NCI-H2029 treated with DMSO at 0.1 percent for 48 hours (cell line): ENCODE measurements around the gene CAMTA1.

ENCODE experiments used
- DNase-seq: peaks from one replicate; lab custom pipeline; 2025; lab: John Stamatoyannopoulos, UW

The CAMTA1 gene

DNA sequence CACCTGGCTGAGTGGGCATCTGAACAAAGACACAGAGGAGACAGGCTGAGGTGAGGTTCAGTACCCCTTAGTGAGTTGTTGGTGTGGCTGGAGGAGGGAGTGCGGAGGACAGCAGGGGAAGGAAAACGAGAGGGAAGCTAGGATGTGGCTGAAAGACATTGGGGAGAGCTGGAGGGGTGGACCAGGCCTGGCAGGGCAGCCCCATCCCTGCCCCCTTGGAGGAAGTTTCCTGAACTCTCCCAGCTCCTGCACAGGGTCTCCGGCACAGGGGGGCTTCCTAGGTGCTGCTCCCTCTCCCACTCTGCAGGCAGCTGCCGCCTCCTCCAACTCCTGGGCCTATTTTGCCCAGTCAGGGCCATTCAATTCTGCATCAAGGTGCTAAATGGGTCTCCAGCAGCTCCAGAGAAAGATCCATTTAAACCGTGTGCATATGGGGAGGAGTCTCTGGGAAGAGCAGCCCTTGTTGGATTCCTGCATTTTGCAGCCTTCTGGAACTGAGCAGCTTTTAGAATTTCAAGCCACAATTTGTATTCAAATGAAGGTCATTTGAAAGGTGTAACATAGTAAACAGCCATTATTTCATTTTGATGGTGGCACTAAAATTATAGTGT, 193.9 kb downstream of the CAMTA1 start:
- DNase-seq = no peak

DNA sequence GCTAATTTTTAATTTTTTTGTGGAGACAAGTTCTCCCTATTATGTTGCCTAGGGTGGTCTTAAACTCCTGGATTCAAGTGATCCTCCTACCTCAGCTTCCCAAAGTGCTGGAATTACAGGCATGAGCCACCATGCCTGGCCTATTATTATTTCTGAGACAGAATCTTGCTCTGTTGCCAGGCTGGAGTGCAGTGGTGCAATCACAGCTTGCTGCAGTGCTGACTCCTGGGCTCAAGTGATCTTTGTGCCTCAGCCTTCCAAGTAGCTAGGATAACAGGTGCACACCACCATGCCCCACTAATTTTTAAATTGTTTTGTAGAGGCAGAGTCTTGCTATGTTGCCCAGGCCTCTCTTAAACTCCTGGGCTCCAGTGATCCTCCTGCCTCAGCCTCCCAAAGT, 196.3 kb downstream of the CAMTA1 start:
- no peak for DNase-seq

DNA sequence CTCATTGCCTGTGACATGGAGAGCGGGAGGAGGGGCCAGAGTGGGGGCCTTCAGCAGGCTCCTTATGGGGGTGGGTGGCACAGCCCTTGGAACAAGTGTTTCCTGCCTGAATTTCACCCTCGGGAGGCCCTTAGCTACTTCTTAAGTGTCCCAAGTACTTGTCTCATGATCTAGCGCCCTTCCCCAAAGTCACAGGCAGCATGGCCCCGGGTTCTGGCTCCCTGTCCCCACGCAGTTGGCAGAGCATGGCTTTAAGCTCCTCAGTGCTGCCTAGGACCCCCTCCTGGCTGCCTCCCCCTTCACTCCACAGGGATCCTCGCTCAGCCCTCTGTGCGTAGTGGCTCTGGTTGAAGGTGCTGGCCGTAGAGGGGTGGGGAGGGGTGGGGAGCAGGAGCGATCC, 197.2 kb downstream of the CAMTA1 start:
- no peak for DNase-seq

DNA sequence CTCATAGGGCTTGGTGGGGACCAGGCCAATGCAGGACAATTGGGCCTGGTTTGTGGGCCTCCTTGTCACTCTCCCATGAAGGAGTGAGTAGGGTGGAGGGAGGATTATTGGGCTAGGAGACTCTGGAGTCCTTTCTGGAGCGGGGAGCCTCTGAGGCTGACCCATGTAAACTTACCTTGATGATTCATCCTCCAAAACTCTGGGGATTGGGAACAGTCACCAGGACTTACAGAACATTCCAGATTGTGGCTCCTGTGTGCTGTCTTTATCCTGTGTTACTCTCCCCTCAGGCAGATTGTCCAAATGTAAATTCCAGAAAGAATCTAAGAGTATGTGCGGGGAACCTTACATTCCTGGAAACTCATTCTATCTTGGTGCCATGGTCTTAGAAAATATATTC, 197.6 kb downstream of the CAMTA1 start:
- no peak for DNase-seq

DNA sequence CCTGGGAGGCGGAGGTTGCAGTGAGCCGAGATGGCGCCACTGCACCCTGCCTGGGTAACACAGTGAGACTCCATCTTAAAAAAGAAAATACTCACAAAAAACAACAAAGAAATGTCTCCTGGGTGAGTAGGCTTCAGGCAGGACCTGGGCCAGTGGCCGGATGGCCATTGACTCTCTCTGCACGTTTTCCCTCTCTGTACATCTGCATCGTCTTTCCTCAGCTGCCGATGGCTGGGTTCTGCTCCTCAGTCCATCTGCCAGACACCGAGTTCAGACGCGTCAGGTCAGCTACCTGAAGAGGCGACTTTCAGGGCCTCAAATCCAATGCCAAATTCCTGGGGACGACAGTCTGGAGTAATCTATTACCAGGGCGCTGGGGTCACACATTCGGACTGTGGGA, 199.3 kb downstream of the CAMTA1 start:
- no peak for DNase-seq

DNA sequence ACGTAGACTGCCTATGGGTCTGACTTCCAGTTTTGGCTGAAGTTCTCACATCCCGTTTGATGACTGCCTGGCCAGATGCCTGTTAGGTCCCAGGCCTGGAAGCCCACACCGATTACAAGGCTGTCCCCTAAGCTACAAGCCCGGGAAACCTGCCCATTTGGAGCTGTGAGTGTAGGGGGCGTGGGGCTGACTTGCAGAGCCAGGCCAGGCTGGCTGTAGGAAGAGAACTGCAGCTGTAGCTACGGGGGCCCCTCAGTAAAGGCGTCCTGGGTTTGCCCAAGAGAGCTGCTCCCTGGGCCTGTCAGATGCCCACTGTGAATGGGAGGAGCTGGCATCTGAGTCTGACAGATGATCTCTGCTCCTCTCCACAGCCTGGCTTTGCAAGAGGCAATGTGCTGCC, 199.7 kb downstream of the CAMTA1 start:
- DNase-seq = no peak

DNA sequence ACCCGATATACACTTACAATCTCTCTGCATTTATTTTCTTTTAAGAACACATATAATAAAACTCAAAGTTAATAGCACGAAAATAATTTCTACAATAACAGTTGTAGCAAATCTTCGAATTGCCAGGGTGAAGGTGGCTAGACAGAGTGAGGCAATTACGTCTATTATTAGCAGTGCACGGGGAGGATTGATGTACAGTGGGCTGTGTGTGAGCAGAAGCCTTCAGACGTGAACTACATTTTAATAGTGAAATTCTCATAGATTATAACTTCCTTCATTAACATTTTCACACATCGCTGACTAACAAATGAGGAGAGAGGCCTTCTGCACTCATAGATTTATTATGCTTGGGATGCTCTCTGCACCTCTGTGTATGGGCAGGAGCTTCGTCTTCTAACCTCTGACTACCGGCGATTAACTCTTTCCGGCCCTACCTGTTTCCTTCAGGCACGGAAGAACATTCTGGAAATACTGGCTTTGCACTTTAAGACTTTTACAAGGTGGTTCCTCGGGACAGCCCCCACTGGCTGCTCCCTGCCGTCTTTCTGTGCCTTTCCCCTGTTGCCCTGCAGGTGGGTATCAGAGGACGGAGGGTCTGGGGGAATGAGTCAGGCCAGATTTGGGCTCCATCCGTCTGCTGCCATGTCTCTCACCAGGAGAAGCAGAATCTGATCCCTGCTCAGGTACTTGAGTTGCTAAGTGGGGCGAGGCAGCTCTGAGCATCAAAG, 200.5 kb downstream of the CAMTA1 start:
- DNase-seq = no peak

DNA sequence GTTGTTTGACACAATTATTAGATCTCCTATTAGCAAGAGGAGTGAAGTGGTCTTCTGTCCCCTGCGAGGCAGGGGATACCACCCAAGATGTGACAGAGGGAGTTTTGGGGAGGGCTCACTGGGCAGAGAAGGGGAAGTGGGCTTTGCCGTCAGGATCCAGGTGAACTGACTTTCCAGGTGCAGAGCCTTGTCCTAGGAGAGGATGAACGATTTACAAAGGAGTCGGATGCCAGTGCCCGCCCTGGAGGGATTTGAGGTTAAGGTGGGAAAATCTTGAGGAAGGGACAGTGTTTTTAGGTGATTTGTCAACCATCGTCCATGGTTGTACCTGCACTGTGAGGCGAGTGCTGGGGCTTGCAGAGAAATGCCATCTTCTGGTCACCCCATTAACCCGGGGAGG, 201.0 kb downstream of the CAMTA1 start:
- DNase-seq = no peak

DNA sequence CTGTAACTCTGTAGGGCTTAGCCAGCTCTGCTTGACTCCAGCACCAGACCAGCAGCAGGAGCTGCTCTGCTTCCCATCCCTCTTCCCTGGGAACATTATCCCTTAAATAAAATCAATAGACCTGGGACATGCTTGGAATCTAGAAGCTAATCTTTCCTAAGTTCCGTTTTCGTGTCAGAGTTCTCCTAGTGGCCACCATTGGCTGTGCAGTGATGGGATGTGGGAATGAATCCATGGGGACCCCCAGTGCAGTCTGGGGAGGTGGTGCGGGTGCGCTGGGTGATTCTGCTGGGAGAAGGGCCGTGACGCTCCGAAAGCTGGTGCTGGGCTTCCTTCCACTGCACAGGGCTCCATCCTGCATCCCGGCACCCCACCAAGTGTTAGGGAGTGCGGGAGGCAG, 202.7 kb downstream of the CAMTA1 start:
- no peak for DNase-seq

DNA sequence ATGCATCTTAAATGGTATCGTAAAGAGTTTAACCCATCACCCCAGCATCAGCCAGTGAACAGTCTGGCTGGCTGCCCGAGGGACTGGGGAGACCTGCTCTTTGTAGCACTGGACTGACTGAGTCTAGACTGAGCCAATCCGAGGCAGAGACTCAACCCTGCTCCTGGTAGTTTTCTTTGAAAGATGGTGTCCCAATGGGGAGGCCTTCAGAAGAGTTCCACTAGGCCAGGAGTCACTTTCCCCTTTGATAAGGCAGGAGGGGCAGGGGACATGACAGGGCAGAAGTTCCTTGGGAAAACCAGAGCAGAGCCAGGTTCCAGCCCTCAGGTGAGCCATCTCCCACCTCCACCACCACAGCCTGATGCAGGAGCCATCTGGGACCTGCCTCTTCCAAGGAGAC, 203.5 kb downstream of the CAMTA1 start:
- no peak for DNase-seq

DNA sequence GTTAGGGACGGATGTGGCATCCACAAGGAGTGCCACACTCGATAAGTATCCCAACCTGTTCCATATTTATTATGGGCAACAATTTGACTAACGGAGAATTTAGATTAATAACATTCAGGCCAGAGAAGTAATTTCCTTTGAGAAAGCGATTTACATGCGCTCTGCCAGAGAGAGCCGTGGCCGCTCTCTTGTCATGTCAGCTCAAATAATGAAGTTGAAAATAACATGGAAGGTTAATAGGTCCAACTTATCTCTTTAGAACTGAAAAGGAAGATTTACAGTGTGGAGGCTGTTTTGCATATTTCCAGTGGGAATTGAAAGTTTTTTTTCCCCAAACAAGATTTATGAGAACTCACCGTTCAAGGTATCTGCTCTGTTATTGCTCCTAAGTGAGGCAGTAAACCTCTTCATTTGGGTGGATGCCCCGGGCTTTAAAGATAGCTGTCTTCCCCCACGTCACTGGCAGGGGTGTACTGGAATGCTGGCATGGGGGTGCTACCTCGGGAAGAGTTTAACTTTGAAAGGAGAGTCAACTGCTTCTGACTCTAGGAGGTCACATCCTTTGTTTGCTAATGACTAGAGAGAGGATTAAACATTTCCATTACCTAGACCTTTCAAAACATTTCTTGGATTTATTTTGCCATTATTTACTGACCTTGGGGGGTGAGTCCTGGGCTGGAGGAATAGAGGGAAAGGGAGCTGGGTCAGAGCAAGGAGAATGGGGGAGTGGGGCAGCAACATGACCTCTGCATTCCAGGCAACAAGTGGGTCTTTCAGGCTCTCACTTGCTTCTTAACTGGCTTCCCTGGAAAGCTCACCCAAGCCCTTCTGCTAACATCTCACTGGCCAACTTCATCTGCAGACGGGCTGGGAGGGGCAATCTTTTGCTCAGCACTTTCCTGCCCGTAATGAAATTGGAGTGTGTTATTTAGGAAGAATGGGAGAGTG, 204.2 kb downstream of the CAMTA1 start:
- DNase-seq = no peak

DNA sequence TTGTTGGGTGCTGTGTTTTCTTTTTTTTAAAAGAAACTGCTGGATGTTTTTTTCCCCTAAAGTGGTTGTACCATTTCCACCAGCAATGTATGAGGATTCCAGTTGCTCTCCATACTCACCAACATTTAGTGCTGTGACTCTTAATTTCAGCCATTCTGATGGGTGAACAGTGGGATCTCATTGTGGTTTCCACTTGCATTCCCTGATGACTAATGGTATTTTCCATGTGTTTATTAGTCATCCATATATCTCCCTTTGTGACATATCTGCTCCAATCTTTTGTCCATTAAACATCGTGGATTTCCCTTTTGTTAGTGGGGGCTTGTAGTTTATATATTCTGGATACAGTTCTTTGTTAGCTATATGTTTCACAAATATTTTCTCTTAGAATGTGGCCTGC, 206.0 kb downstream of the CAMTA1 start:
- DNase-seq = no peak

DNA sequence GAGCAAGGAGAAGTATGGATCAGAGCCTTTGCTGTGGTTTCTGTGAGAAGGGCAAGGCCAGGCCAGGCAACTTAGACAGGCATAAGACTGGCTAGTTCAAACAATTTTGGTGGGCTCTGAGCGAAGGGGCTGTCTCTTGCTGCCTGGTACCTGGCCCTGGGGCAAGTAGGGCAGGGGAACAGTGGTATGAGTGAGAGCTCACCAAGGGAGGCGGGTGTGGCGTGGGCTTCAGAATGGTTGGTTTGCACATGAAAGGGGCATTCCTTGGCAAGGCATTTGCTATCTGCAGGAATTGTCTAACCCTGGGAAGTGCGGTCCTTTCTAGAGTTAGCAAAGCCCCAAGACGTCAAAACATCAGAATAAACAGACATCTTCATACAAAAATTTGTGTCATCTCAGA, 210.5 kb downstream of the CAMTA1 start:
- no peak for DNase-seq

DNA sequence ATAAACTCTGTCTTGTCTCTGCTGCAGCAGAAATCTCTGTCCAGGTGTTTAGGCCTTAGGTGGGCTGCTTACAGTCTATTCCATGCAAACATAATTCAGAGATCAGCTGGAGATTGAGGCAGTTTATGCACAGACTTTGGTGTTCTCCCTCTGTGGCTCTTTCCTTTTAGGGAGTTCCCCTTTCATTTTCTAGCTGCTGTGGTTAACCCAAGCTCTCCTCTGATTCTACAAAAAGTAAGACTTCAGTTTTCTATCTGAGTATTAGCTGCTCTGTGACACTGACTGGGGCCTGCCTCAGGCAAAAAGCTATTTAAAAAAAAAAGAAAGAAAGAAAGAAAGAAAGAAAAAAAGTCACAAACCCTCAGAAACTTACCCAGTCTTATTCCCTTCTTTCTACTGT, 211.1 kb downstream of the CAMTA1 start:
- DNase-seq = no peak

DNA sequence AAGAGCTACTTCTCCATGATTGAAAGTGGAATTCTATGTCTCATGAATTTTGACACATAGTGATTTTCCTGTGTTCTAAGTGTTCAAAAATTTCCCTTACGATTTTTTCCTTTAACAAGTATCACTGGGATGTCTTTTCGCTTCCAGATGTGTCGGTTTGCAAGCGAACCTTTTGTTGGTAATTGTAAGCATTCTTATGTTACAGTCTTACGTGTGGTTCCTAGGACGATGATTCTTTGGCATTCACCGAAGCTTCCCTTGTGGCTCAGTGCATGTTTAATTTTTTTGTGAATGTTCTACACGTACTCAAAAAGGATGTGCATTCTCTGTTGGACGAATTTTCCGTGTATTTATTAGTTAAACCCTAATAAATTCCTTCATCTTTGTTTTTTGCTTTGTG, 211.6 kb downstream of the CAMTA1 start:
- DNase-seq = no peak

DNA sequence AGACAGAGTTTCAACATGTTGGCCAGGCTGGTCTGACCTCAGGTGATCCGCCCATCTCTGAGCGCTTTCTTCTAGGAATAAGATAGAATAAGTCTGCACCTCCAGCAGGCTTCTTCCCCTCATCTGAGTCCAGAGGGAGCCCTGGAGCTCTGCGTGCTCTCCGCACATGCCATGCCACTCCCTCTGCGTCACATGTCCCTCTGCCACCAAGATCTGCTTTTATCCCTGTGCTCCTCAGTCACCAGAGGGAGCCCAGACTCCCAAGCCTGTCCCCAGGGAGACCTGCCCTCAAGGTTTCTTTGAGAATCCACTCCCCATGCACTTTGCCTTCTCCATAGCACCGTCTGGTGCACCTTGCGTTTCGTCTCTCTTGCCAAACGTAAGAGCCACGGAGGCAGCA, 213.0 kb downstream of the CAMTA1 start:
- DNase-seq = no peak

DNA sequence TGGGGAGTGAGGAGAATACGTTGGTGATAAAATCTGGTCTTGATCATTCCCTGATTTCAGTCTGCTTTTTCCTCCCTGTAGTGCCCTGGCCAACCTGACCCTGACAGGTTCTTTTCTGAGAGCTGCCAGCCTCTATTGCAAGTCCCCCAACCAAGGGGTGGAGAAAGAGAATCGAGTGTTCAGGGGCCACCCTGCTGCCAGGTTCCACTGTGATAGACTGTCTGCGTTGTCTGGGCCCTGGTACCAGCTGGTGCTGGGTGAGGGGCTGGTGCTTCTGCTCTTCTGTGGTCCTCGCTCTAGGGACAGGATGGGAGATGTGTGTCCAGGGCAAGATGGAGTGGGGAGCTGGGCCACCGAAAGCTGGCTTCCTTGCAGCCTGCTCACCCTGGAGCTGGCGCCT, 214.6 kb downstream of the CAMTA1 start:
- no peak for DNase-seq

DNA sequence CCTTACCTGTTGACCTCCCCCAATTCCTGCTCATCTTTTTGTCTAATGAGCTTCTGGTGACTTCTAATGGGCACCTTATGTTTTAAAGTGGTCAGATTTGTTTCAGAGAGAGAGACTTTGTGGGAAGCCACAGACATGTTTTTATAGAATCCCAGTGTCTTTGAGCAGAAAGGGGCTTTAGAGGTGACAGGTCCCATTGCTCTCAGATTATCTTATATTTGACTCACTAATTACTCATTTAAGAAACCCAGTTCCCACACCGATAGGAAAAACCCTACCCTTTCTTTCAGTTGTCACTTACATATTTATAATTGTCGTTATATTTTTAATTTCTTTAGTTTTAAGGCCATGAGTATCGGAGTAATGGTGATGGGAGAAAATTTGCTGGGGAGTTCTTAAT, 215.5 kb downstream of the CAMTA1 start:
- no peak for DNase-seq

DNA sequence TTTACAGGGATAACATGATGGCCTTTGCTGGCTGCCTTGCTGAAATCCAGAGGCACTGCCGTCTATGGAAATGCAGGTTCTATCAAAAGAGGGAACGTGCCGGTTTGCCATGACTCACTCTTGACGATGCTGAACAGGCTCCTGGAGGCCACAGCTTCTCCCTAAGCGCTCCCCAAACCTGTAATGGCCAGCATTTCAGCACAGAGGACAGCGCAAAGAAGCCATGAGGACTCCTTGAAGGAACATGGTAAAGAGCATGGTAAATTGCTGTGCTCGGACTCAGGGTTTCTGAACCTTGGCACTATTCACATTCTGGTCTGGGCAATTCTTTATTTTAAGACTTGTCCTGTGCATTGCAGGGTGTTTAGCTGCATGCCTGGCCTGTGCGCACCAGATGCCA, 217.5 kb downstream of the CAMTA1 start:
- DNase-seq = no peak

DNA sequence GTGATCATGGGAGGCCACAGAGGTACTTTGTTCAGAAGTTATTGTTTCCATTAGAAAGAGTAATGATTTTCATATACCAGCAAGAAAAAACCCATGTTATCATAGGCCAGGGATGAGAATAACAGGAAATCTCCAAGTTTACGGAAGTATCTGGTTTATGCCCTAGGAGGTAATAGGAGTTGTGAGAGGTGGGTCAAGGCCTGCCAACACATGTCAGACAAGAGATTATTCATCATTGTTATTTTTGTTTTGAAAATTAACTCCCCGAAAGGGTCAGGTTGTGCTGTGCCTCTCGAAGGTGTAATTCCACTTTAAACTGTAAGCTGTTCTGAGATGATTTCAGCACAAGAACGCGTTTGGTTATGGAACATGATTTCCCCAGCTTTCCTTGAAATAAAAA, 218.4 kb downstream of the CAMTA1 start:
- no peak for DNase-seq

DNA sequence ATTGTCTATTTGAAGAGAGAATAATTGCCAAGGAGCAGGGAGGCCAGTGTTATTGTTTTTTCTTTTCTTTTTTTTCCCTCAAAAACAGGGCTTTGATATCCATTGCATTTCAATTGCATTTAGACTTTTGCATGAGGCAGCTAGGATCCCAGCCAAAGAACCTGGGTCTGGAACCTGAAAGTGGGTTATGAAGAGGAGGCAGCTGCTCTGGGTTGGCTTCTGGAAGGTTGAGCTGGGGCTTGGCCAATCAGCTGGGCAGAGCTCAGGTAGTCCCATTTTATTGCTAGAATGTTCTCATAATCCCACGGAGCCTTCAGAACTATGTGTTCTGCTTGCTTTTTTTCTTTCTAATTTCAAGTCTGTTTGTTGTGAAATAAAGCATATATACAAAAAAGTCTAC, 218.9 kb downstream of the CAMTA1 start:
- DNase-seq = no peak

DNA sequence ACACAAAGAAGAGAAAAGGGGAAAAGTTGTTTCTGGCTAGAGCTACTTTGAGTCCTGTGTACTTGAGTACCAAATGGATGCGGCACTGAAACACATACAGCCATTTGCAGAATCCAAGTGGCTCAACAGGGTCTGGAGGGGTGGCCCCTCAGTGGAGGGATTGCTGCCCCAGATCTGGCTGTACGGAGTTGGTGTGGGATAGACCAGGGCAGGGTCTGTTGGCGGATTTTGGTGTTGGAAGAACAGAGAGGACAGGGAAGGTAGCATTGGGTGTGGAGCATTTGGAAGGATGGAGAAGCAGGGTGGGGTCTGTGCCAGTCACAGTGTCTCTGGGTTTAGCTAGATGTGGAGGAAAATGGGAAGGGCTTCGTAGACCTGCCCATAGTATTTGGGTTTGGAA, 220.5 kb downstream of the CAMTA1 start:
- DNase-seq = no peak
